ENCODE data around the gene ASPRV1. TPM values are rescaled to one million over a fixed set of nuclear protein-coding genes. Genes with fewer than 3 reads are reported as not detected.

The ASPRV1 gene
- polyA plus RNA-seq, 2 of the 4 experiments (the other 2 are of a cell fraction) = 0.36 TPM

DNA sequence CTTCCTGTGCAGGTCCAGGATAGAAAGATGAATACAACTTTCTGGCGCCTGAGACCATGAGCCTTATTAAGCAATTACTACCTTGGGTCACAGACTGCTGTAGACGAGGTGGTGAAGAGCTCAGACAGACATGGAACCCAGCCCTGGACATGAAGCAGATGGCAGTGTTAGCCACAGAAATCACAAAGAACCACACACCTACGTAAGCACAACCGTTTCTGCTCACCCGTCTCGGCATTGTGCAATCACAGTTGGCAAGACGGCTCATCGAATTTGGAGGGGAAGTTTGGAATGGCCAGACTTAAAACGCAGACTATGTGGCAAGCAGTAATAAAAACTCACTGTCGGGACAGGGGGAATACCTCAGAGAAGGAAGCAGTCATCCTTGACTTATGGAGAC, 24.3 kb upstream of the ASPRV1 start:
- Histone ChIP-seq H3K4me2 (no peak overlapping the region), H3K9me3 (no peaks in the 10 kb centered on the region), H3K4me3 (no peak overlapping the region), H3K4me1 (peaks cover 1% of the 10 kb centered on the region; the same call in 2 of the 3 replicates), H3K27ac (no peak overlapping the region)
- DNase-seq (ENCODE audit: low read depth in 1 of 2, low spot score in 1 of 2) (no peak), ATAC-seq (no peak), FAIRE-seq (no peak)
- CTCF ChIA-PET = interaction anchor here (0.7 kb wide), 1 partner anchor 31 kb away, joined by 4 read pairs; no protein-coding TSS in a partner anchor
- 84% methylated on average over 10 of the region's 10 CpGs for WGBS (ENCODE audit: missing lambda C conversion rate)
- POLR2A ChIA-PET = no interaction called here
- TF ChIP-seq HOXA7 (CRISPR knock-in tag; IDR thresholded peaks at IDR 0.05) (no peak), CEBPB (IDR thresholded peaks at IDR 0.05) (peak in 1 of 2 experiments; percentile 23; a peak in 1 of 4 replicates), FOSB (CRISPR knock-in tag; IDR thresholded peaks at IDR 0.05) (no peak)

DNA sequence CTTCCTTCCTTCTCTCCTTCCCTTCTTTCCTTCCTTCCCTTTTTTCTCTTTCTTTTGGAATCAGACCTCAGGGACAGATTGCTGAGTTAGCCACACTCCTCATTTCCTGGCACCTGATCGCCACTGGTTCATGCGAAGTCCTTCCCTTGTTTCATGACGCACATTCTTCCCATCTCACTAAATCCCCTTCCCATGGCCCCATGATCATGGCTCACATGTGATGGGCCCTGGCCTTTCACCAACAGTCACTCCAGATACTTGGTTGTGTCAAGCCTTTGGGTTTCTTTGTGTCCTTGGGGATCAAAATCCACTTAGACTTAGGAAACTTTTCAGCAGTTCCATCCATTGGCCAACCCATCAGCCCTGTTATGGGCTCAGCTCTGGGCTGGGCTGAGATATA, 23.8 kb upstream of the ASPRV1 start:
- Histone ChIP-seq H3K27ac (no peak overlapping the region), H3K4me1 (peaks cover 6% of the 10 kb centered on the region; the same call in 2 of the 3 replicates), H3K4me3 (no peak overlapping the region), H3K9me3 (no peaks in the 10 kb centered on the region), H3K4me2 (no peak overlapping the region)
- ChIA-PET POLR2A (no interaction called here), CTCF (interaction anchor here (1.7 kb wide), 1 partner anchor 10 kb away, joined by 5 read pairs; no protein-coding TSS in a partner anchor)
- TF ChIP-seq MYC (IDR thresholded peaks at IDR 0.05; ENCODE audit: borderline replicate concordance, low read length) (no peak), JUNB (IDR thresholded peaks at IDR 0.05) (no peak), TFCP2L1 (CRISPR knock-in tag; IDR thresholded peaks at IDR 0.05) (no peak), HOXA7 (CRISPR knock-in tag; IDR thresholded peaks at IDR 0.05) (no peak), RCOR1 (IDR thresholded peaks at IDR 0.05; ENCODE audit: low read depth, low read length) (no peak), ZSCAN20 (CRISPR knock-in tag; IDR thresholded peaks at IDR 0.05) (no peak), RFX5 (IDR thresholded peaks at IDR 0.05) (no peak), FOSB (CRISPR knock-in tag; IDR thresholded peaks at IDR 0.05) (no peak), FOXS1 (CRISPR knock-in tag; IDR thresholded peaks at IDR 0.05) (no peak), HOXB5 (CRISPR knock-in tag; IDR thresholded peaks at IDR 0.05) (no peak), NPAS2 (CRISPR knock-in tag; IDR thresholded peaks at IDR 0.05; ENCODE audit: borderline replicate concordance) (no peak), SMC3 (IDR thresholded peaks at IDR 0.05) (no peak), PHF8 (IDR thresholded peaks at IDR 0.05; ENCODE audit: borderline replicate concordance, low read depth) (no peak), RARB (CRISPR knock-in tag; IDR thresholded peaks at IDR 0.05) (no peak), CHD4 (IDR thresholded peaks at IDR 0.05; ENCODE audit: borderline replicate concordance) (no peak), MAZ (IDR thresholded peaks at IDR 0.05; ENCODE audit: borderline replicate concordance, low read depth, low read length) (no peak)
- TF ChIP-seq, protein P1, sequence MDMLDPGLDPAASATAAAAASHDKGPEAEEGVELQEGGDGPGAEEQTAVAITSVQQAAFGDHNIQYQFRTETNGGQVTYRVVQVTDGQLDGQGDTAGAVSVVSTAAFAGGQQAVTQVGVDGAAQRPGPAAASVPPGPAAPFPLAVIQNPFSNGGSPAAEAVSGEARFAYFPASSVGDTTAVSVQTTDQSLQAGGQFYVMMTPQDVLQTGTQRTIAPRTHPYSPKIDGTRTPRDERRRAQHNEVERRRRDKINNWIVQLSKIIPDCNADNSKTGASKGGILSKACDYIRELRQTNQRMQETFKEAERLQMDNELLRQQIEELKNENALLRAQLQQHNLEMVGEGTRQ (IDR thresholded peaks at IDR 0.05) = no peak
- TF ChIP-seq, protein P2, sequence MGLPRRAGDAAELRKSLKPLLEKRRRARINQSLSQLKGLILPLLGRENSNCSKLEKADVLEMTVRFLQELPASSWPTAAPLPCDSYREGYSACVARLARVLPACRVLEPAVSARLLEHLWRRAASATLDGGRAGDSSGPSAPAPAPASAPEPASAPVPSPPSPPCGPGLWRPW (IDR thresholded peaks at IDR 0.05) = no peak
- TF ChIP-seq, protein P3, sequence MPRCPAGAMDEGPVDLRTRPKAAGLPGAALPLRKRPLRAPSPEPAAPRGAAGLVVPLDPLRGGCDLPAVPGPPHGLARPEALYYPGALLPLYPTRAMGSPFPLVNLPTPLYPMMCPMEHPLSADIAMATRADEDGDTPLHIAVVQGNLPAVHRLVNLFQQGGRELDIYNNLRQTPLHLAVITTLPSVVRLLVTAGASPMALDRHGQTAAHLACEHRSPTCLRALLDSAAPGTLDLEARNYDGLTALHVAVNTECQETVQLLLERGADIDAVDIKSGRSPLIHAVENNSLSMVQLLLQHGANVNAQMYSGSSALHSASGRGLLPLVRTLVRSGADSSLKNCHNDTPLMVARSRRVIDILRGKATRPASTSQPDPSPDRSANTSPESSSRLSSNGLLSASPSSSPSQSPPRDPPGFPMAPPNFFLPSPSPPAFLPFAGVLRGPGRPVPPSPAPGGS (IDR thresholded peaks at IDR 0.05) = no peak
- FAIRE-seq (no peak), DNase-seq (ENCODE audit: low read depth in 1 of 2, low spot score in 1 of 2) (no peak), ATAC-seq (no peak)
- 99% methylated on average over 3 of the region's 3 CpGs for WGBS (ENCODE audit: missing lambda C conversion rate)

DNA sequence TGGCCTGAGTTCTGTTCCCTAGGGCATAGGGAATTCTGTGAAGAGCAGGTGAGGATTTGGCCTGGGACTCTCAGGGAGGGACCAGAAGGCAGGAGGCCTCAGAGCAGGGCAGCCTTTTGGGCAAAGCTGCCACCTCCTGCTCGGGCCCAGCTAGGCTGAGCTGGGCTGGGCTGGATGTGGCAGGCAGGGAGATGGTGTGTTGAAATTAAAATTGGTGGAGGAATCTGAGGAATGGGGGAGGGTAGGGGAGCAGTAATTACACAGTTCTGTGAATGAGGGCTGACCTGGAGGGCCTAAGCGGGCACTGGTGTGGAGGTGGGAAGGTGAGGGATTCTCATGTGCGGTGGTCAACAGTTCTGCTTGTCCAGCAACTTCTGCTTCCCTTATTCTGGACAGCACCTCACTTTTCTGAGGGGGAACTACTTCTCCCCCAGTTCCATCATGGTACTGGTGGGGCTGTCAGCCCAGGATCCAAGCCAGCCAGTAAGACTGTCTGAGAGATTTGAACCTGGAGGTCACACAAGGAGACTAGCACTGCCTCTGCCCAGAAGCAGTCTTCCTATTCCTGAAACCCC, 22.0 kb upstream of the ASPRV1 start:
- H3K4me3 ChIP-seq = no peak overlapping the region
- FAIRE-seq (no peak), ATAC-seq (no peak), DNase-seq (ENCODE audit: low read depth in 1 of 2, low spot score in 1 of 2) (no peak)
- H3K4me2 ChIP-seq = no peak overlapping the region
- ChIA-PET CTCF (interaction anchor here (1.3 to 1.7 kb wide), 2 partner anchors 8 to 87 kb away, joined by 3 to 5 read pairs; no protein-coding TSS in a partner anchor), POLR2A (no interaction called here)
- no peak overlapping the region for H3K27ac ChIP-seq
- peaks cover 7% of the 10 kb centered on the region; the same call in 2 of the 3 replicates for H3K4me1 ChIP-seq
- 88% methylated on average over 3 of the region's 3 CpGs for WGBS (ENCODE audit: missing lambda C conversion rate)
- no peaks in the 10 kb centered on the region for H3K9me3 ChIP-seq
- no peak for TF ChIP-seq NR3C1 (IDR thresholded peaks at IDR 0.05)
- TF ChIP-seq, protein P4, sequence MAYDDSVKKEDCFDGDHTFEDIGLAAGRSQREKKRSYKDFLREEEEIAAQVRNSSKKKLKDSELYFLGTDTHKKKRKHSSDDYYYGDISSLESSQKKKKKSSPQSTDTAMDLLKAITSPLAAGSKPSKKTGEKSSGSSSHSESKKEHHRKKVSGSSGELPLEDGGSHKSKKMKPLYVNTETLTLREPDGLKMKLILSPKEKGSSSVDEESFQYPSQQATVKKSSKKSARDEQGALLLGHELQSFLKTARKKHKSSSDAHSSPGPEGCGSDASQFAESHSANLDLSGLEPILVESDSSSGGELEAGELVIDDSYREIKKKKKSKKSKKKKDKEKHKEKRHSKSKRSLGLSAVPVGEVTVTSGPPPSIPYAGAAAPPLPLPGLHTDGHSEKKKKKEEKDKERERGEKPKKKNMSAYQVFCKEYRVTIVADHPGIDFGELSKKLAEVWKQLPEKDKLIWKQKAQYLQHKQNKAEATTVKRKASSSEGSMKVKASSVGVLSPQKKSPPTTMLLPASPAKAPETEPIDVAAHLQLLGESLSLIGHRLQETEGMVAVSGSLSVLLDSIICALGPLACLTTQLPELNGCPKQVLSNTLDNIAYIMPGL (CRISPR knock-in tag; IDR thresholded peaks at IDR 0.05; ENCODE audit: borderline replicate concordance) = no peak
- no peak for TF ChIP-seq GATA3 (IDR thresholded peaks at IDR 0.05; ENCODE audit: borderline replicate concordance)
- TF ChIP-seq, protein P5, sequence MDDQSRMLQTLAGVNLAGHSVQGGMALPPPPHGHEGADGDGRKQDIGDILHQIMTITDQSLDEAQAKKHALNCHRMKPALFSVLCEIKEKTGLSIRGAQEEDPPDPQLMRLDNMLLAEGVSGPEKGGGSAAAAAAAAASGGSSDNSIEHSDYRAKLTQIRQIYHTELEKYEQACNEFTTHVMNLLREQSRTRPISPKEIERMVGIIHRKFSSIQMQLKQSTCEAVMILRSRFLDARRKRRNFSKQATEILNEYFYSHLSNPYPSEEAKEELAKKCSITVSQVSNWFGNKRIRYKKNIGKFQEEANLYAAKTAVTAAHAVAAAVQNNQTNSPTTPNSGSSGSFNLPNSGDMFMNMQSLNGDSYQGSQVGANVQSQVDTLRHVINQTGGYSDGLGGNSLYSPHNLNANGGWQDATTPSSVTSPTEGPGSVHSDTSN (IDR thresholded peaks at IDR 0.05) = no peak
- no peak for TF ChIP-seq HOXA7 (CRISPR knock-in tag; IDR thresholded peaks at IDR 0.05)
- no peak for TF ChIP-seq HOXB5 (CRISPR knock-in tag; IDR thresholded peaks at IDR 0.05)
- no peak for TF ChIP-seq MAZ (IDR thresholded peaks at IDR 0.05; ENCODE audit: borderline replicate concordance, low read depth, low read length)
- no peak for TF ChIP-seq RNF2 (IDR thresholded peaks at IDR 0.05; ENCODE audit: borderline replicate concordance, low read depth)
- no peak for TF ChIP-seq TP53 (CRISPR knock-in tag; IDR thresholded peaks at IDR 0.05)
- TF ChIP-seq HOXB13 (CRISPR knock-in tag; IDR thresholded peaks at IDR 0.05; ENCODE audit: low read depth) = no peak
